Erythroblast (primary cell): ENCODE results near the gene FRMPD2.

Experiments
- GATA1 ChIP-seq: IDR thresholded peaks from 2 replicates; pipeline ENCODE4 v1.6.1; 2011; ENCODE audit warnings: low read depth, mild to moderate bottlenecking, control low read depth, low read length, moderate library complexity
- POLR2A ChIP-seq: IDR thresholded peaks from 2 replicates; pipeline ENCODE4 v1.6.1; 2011; ENCODE audit warnings: mild to moderate bottlenecking, low read length

- TF ChIP-seq POLR2A (no peak), GATA1 (no peak)
Measured at GRCh38 chr10:48192881-48193450, 81.5 kb downstream of the FRMPD2 start.
